Gastroesophageal sphincter (tissue), 4 donors: Measurements from ENCODE around the gene PPP1R14C. TPM values are rescaled to one million over a fixed set of nuclear protein-coding genes. Genes with fewer than 3 reads are reported as not detected.

ENCODE experiments used
- ATAC-seq: fragments of 150-250 bp; one replicate; pipeline ENCODE4 v1.9.1; 2016; ENCODE audit warnings: mild to moderate bottlenecking, moderate library complexity
- H3K27ac ChIP-seq, 4 donors: fragments of 200-600 bp; sonication (generic) in 3 of 4; 1 replicate in 3 of 4; 2 replicates in 1 of 4; pipeline ENCODE4 v1.5.1; 2016 to 2019
- H3K27me3 ChIP-seq: fragments of 200-600 bp; sonication (generic); one replicate; pipeline ENCODE4 v1.5.1; 2019
- H3K36me3 ChIP-seq, 2 donors: fragments of 200-600 bp; sonication (generic); one replicate each; pipeline ENCODE4 v1.5.1; 2019; ENCODE audit warnings: control low read depth in 1 of 2
- H3K4me1 ChIP-seq, 3 donors: fragments of 200-600 bp; sonication (generic); 1 replicate in 2 of 3; 2 replicates in 1 of 3; pipeline ENCODE4 v1.5.1; 2016 to 2019; ENCODE audit warnings: control low read depth in 2 of 3
- H3K4me3 ChIP-seq, 2 donors: fragments of 200-600 bp; sonication (generic); one replicate each; pipeline ENCODE4 v1.5.1; 2019; ENCODE audit warnings: mild to moderate bottlenecking in 1 of 2, moderate library complexity in 1 of 2
- H3K9me3 ChIP-seq, 3 donors: fragments of 200-600 bp; sonication (generic); one replicate each; pipeline ENCODE4 v1.5.1; 2017 to 2019; ENCODE audit warnings: control low read depth in 2 of 3
- CTCF ChIP-seq, 4 experiments: fragments of 200-600 bp in 2 of 4; fragments of 450-650 bp in 2 of 4; sonication (generic) in 1 of 4; IDR thresholded peaks; one replicate each; pipeline ENCODE4 v1.5.1; 2017 to 2019; ENCODE audit warnings: antibody characterized with exemption in 4 of 4, mild to moderate bottlenecking in 2 of 4, moderate library complexity in 2 of 4
- EP300 ChIP-seq: sonication (generic); formaldehyde crosslinking; IDR thresholded peaks from one replicate; pipeline ENCODE4 v1.6.1; 2017; ENCODE audit warnings: antibody characterized with exemption, mild to moderate bottlenecking
- POLR2A ChIP-seq, 2 donors: fragments of 450-650 bp; IDR thresholded peaks; one replicate each; pipeline ENCODE4 v1.6.1; 2017; ENCODE audit warnings: antibody characterized with exemption in 2 of 2, mild to moderate bottlenecking in 2 of 2, moderate library complexity in 1 of 2
- POLR2AphosphoS5 ChIP-seq: sonication (generic); formaldehyde crosslinking; IDR thresholded peaks from one replicate; pipeline ENCODE4 v1.6.1; 2017; ENCODE audit warnings: antibody characterized with exemption
- WGBS, 2 donors: methylation state at CpG; one replicate each; pipeline ENCODE4 v1.1.5; 2018; ENCODE audit warnings: low coverage in 1 of 2; 5-methylcytosine and 5-hydroxymethylcytosine counted together
- total RNA-seq, 4 donors: library from RNA; depleted of rRNA; stranded (reverse); fragments of >200 nt; gene quantifications; one replicate each; pipeline ENCODE4 v1.1.0, GENCODE V29; 2016

Gene PPP1R14C
- total RNA-seq, 4 donors from 2014 or later: 0.12 to 1.5 TPM; not detected in 2

GRCh38 chr6:150169609-150170008 is 26.8 kb downstream of the PPP1R14C start:
- H3K27me3 ChIP-seq: no peaks in the 10 kb centered on the region
- H3K4me3 ChIP-seq: no peak overlapping the region
- WGBS, 2 donors: 79 to 81% methylated on average over 3 to 4 of the region's 4 CpGs
- no peaks in the 10 kb centered on the region for H3K9me3 ChIP-seq
- TF ChIP-seq POLR2A (IDR thresholded peaks at IDR 0.05) (no peak), POLR2AphosphoS5 (no peak), EP300 (no peak), CTCF (IDR thresholded peaks at IDR 0.05) (no peak)
- no peak for ATAC-seq
- H3K27ac ChIP-seq: no peak overlapping the region
- no peaks in the 10 kb centered on the region for H3K4me1 ChIP-seq
- no peaks in the 10 kb centered on the region for H3K36me3 ChIP-seq

GRCh38 chr6:150172929-150173328 is 30.1 kb downstream of the PPP1R14C start:
- 90 to 94% methylated on average over 2 of the region's 2 CpGs for WGBS, 2 donors
- no peaks in the 10 kb centered on the region for H3K27me3 ChIP-seq

GRCh38 chr6:150175586-150176151 is 32.8 kb downstream of the PPP1R14C start:
- Histone ChIP-seq H3K4me1 (no peaks in the 10 kb centered on the region), H3K9me3 (no peaks in the 10 kb centered on the region), H3K4me3 (no peak overlapping the region), H3K27ac (no peak overlapping the region), H3K27me3 (no peaks in the 10 kb centered on the region), H3K36me3 (no peaks in the 10 kb centered on the region)
- TF ChIP-seq POLR2AphosphoS5 (no peak), CTCF (IDR thresholded peaks at IDR 0.05) (no peak), EP300 (no peak), POLR2A (IDR thresholded peaks at IDR 0.05) (no peak)
- 88% methylated on average over 3 of the region's 4 CpGs; no CpG with 5 or more reads in 1 of the 2 donors for WGBS, 2 donors
- ATAC-seq: no peak

More at GRCh38 chr6:150172929-150173328, 30.1 kb downstream of the PPP1R14C start:
- Histone ChIP-seq H3K4me3 (no peak overlapping the region), H3K4me1 (no peaks in the 10 kb centered on the region), H3K36me3 (no peaks in the 10 kb centered on the region), H3K9me3 (no peaks in the 10 kb centered on the region), H3K27ac (no peak overlapping the region)
- no peak for TF ChIP-seq CTCF (IDR thresholded peaks at IDR 0.05)
- no peak for TF ChIP-seq POLR2A (IDR thresholded peaks at IDR 0.05)
- no peak for TF ChIP-seq EP300
- no peak for TF ChIP-seq POLR2AphosphoS5
- ATAC-seq: no peak

- H3K27ac ChIP-seq: no peak overlapping the region
- no peaks in the 10 kb centered on the region for H3K9me3 ChIP-seq
- ATAC-seq: no peak
- TF ChIP-seq POLR2AphosphoS5 (no peak), POLR2A (IDR thresholded peaks at IDR 0.05) (no peak), CTCF (IDR thresholded peaks at IDR 0.05) (no peak), EP300 (no peak)
- no peaks in the 10 kb centered on the region for H3K27me3 ChIP-seq
- H3K36me3 ChIP-seq: no peaks in the 10 kb centered on the region
- no peak overlapping the region for H3K4me3 ChIP-seq
- 88% methylated on average over 8 of the region's 8 CpGs; no CpG with 5 or more reads in 1 of the 2 donors for WGBS, 2 donors
- no peaks in the 10 kb centered on the region for H3K4me1 ChIP-seq
Measured at GRCh38 chr6:150176152-150176551, 33.3 kb downstream of the PPP1R14C start.

GRCh38 chr6:150176659-150177058 is 33.8 kb downstream of the PPP1R14C start:
- 73 to 77% methylated on average over 5 of the region's 8 CpGs for WGBS, 2 donors

More at GRCh38 chr6:150176659-150177058, 33.8 kb downstream of the PPP1R14C start:
- H3K9me3 ChIP-seq: no peaks in the 10 kb centered on the region
- no peak overlapping the region for H3K27ac ChIP-seq
- H3K36me3 ChIP-seq: no peaks in the 10 kb centered on the region
- H3K4me1 ChIP-seq: no peaks in the 10 kb centered on the region
- TF ChIP-seq CTCF (IDR thresholded peaks at IDR 0.05): no peak
- TF ChIP-seq POLR2AphosphoS5: no peak
- TF ChIP-seq POLR2A (IDR thresholded peaks at IDR 0.05): no peak
- TF ChIP-seq EP300: no peak
- H3K27me3 ChIP-seq: no peaks in the 10 kb centered on the region
- H3K4me3 ChIP-seq: no peak overlapping the region
- no peak for ATAC-seq
